ENCODE measurements around the gene EYA2.
"Not testable (repeated sequence)": the region's sequence is repeated elsewhere in the genome, so short reads cannot be mapped to it uniquely, and the experiment has no call there.

EYA2 gene

GRCh38 chr20:47156301-47157137 lies 261.9 kb downstream of the EYA2 start:
- no peak for DNase-seq

DNA sequence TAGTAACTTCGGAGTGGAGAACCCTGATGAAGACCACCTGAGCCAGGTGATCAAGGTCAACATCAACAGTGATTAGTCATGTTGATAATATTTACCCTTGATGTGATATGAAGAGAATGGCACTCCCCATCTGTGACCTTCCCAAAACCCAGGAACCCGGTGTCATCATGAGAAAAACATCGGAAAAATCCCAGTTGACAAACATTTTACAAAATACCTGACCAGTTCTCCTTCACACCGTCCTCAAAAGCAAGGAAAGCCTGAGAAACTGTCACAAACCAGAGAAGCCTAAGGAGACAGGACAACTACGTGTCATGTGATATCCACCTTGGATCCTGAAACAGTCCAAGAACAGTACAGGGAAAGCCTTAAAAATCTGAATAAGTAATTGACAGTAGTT lies 264.5 kb downstream of the EYA2 start:
- no peak for DNase-seq

DNA sequence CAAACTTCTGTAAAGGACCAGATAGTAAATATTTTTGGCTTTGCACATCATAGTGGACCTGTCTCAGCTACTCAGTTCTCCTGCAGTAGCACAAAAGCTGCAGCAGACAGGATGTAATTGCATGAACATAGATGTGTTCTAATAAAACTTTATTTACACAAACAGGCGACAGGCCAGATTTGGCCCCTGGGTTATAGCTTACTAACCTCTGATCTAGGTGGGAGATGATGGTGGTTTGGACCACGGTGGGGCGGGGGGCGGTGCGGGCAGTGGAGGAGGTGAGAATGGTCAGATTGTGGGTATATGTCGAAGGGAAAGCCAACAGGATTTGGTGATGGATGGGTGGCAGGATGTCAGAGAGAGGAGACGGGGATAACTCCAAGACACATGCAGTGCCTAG lies 265.6 kb downstream of the EYA2 start:
- no peak for DNase-seq

- no peak for DNase-seq
Measured at GRCh38 chr20:47160992-47161391, 266.3 kb downstream of the EYA2 start.

- no peak for DNase-seq
Measured at GRCh38 chr20:47161411-47161810, 266.8 kb downstream of the EYA2 start.

DNA sequence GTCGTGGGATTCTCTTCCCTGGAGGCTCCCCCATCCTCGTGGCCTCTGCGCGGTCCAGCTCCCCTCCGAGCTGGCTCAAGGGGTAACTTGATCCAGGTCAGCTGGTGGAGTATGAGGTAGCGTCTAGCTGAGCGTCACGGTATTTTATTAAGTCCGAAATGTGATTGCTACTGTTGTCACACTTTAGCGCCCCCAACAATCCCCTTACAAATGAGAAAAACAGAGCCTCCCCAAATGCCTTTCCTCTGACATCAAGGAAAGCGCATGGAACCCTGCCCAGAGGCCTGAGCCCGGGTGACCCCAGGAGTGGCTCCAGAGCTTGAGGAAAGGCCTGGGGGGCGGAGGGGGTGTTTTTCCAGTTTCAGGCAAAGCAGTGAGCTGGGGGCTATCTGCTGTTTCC lies 269.5 kb downstream of the EYA2 start:
- no peak for DNase-seq

GRCh38 chr20:47165376-47165865 lies 270.8 kb downstream of the EYA2 start:
- DNase-seq: no peak

DNA sequence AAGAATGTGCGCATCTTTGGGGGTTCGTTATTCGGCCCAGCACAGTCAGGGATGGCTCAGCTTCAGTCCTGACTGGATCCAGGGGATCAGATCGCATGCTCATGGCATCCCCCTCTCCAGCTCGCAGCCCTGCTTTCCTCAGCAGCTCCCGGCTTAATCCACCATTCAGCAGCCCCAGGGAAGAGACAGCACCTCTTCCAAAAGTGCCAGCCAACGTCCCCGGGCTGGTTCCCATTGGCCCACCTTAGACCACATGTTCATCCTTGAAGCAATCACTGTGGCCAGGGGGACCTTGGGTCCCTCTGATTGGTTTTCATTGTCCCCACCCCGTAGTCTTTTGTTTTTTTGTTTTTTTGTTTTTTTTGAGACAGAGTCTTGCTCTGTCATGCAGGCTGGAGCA lies 273.2 kb downstream of the EYA2 start:
- no peak for DNase-seq

DNA sequence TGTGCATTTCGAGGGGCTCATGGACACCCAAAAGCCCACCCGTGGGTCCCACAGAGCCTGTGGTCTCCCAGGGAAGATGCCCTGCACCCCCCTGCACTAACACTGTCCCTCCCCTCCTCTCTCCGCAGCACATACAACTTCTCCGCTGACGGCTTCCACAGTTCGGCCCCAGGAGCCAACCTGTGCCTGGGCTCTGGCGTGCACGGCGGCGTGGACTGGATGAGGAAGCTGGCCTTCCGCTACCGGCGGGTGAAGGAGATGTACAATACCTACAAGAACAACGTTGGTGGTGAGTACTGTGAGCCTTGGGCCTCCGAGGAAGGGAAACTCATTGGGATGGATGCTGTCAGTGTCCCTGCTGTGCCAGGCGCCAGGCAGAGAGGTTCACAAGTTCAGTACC lies 277.9 kb downstream of the EYA2 start:
- DNase-seq: no peak

DNA sequence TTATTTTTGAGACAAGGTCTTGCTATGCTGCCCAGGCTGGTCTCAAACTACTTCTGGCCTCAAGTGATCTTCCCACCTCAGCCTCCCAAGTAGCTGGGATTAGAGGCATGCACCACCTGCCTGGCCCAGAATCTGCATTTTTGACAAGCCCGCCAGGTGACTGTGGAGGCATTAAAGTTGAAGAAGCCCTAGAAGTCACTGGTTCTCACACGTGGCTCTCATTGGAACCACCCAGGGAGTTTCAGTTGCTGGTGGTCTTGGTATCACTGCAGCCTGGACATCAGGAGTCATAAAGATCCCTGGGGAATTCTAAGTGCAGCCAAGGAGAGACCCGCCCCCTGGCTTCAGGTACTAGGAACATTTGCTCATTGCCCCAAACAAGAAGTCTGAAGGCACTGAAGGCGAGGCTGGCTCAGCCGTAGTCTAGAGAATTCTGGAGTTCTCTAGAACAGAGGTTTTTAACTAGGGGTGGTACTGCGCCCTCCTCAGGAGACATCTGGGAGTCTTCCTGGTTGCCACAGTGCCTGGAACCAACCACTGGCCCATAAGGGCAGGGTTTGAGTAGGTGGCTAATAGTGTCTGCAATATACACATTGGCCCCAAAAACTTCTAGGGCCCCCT lies 279.1 kb downstream of the EYA2 start:
- DNase-seq: no peak

DNA sequence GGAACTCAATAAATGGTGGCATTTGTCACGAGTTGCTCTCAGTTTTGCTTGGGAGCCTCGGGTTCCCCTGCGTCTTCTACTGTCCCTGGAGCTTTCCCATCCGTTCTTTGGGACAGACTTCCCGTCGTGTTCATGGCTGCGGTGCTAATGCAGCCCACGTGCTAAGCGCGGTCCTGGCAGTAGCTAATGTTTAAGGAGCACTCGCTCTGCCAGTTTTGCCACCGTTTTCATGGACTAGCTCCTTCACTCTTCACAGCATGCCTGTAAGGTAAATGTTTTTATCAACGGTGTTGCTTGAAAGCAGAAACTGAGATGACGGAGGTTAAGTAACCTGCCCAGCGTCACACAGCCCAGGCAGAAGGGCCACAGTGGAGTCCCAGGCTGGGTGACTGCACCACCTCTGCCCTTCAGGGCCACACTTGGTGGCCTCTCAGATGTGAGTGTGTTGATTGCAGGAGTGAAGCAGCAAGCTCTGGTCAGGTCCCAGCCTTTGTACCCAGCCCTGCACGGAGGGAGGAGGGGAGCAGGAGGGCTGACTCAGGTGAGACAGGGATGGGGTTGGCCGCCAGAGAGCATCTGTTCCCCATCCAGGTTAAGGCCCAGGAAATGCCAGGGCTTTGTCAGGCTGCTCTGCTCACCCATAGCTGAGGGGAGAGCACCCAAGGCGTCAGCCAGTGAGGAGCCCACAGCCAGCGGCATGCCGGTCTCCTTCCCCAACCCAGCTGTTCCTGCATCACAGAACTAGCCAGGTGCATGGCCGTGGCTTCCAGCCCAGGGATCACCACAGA lies 280.0 kb downstream of the EYA2 start:
- DNase-seq: no peak

GRCh38 chr20:47175493-47175892 lies 280.9 kb downstream of the EYA2 start:
- DNase-seq: no peak

- not testable (repeated sequence) for DNase-seq
Measured at GRCh38 chr20:47176217-47176616, 281.6 kb downstream of the EYA2 start.

- no peak for DNase-seq
Measured at GRCh38 chr20:47178277-47178676, 283.6 kb downstream of the EYA2 start.

GRCh38 chr20:47178851-47179250 lies 284.2 kb downstream of the EYA2 start:
- DNase-seq: no peak

DNA sequence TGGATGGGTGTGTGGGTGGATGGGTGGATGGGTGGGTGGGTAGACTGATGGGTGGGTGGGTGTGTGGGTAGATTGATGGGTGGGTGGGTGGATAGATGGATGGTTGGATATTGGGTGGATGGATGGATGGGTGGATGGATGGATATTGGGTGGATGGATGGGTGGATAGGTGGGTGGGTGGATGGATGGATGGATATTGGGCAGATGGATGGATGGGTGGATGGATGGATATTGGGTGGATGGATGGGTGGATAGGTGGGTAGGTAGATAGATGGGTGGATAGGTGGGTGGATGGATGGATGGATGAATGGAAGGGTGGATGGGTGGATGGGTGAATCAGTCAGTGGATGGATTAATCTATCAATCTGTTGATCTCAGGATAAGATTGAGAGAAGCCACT lies 284.6 kb downstream of the EYA2 start:
- DNase-seq: no peak

- DNase-seq: no peak
Measured at GRCh38 chr20:47181056-47181862, 286.6 kb downstream of the EYA2 start.

GRCh38 chr20:47183367-47183766 lies 288.7 kb downstream of the EYA2 start:
- DNase-seq: no peak

DNA sequence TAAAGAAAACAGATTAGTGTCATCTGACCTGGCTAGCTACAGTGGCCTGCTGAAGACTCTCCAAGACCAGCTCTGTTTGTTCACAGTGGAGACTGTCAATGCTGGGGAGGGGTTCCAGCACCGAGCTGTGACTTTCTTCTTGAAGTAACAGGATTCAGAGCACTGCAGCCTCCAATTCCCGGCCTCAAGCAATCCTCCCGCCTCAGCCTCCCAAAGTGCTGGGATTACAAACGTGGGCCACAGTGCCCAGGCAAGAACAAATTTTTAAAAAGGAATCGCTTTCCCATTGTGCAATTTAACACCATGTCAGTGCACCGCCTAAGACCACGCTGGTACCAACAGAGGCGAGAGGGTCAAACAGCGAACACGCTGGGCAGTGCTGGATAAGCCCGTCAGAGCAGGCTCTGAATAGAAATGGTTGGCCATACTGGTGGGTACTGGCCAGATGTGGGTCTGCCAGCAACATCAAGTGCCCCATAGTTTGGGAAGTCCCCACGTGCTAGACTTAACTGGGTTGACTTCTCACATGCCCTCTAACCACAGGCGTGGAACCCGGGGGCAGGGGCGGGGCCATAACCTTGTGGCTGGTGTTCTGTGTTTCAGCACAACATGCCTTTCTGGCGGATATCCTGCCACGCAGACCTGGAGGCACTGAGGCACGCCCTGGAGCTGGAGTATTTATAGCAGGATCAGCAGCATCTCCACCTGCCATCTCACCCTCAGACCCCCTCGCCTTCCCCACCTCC lies 293.0 kb downstream of the EYA2 start:
- DNase-seq: no peak

GRCh38 chr20:47188540-47188939 lies 293.9 kb downstream of the EYA2 start:
- DNase-seq: no peak

DNA sequence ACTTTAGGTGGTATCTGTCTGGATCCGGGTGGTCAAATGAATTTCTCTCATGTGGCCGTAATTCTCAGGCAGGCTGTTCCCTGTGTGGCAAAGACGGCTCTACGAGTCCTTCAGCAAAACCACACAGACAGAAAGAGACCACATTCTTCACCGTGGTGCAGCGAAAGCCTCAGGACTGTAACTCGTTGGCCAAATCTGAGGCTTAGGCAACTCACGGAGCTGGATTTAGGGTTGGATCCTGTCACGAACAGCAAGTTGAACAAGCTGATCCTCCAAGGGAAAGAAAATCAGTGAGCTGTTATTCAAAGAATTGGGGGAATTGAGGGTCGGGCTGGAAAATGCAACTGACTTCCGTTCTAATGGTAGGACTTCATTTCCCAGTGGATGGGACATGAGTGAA lies 294.4 kb downstream of the EYA2 start:
- no peak for DNase-seq

GRCh38 chr20:47191074-47191673 lies 296.5 kb downstream of the EYA2 start:
- DNase-seq: no peak

Data from activated CD4-positive, alpha-beta T cell treated with anti-CD3 and anti-CD28 coated beads for 1 hour (primary cell).